Immature natural killer cell (primary cell): ENCODE results near the gene OSMR. TPM values are rescaled to one million over a fixed set of nuclear protein-coding genes. Genes with fewer than 3 reads are reported as not detected.

ENCODE experiments used
- polyA plus RNA-seq, 3 donors: library from polyadenylated mRNA; unstranded; fragments of 300-500 nt; fragmentation: Illumina TruSeq; gene quantifications; one replicate each; pipeline ENCODE4 v1.2.3, GENCODE V29; 2021

OSMR gene
- polyA plus RNA-seq, 3 donors from 2014 or later = 0.20 TPM; not detected in 2

Other genes starting within 250 kb of the OSMR start
- gene RICTOR, start 228.4 kb downstream of the OSMR start, polyA plus RNA-seq = 10 to 100 TPM in 1 of 3 donors, 1 to 10 TPM in 2; 6.7 to 14.0 (median 7.4) TPM